ENCODE data around the gene C2orf76. TPM values are rescaled to one million over a fixed set of nuclear protein-coding genes. Genes with fewer than 3 reads are reported as not detected.
"Not testable (repeated sequence)": the region's sequence is repeated elsewhere in the genome, so short reads cannot be mapped to it uniquely, and the experiment has no call there.

The C2orf76 gene
- total RNA-seq, 3 donors from 2014 or later (not counting 1 experiment from before 2014, with no cell fraction given): 14.1 to 21.9 (median 20.5) TPM

DNA sequence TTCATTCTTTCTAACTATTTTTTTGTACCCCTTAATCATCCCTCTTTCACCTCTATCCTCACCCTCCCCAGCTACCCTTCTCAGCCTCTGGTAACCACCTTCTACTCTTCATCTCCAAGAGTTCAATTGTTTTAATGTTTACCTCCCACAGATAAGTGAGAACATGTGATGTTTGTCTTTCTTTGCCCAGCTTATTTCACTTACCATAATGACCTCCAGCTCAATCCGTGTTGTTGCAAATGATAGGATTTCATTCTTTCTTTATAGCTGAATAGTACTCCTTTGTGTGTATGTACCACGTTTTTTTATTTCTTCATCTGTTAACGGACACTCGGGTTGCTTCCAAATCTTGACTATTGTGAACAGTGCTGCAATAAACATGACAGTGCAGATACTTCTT lies 42.9 kb upstream of the C2orf76 start:
- H3K27me3 Mint-ChIP-seq (ENCODE audit: low read depth in 2 of 2): peaks cover 9 to 38% of the 10 kb centered on the region in 2 donors
- H3K36me3 Mint-ChIP-seq: no peaks in the 10 kb centered on the region
- Histone ChIP-seq H3K27ac (ENCODE audit: low read length) (no peak overlapping the region), H3K9me3 (ENCODE audit: control insufficient read depth, insufficient read depth, low read length) (no peaks in the 10 kb centered on the region), H3K27me3 (ENCODE audit: control insufficient read depth, insufficient read depth, low read length) (no peaks in the 10 kb centered on the region), H3K4me3 (ENCODE audit: low read length) (no peak overlapping the region), H3K36me3 (ENCODE audit: control insufficient read depth, insufficient read depth, low read length) (no peaks in the 10 kb centered on the region), H3K4me1 (ENCODE audit: control insufficient read depth, insufficient read depth, low read length) (no peaks in the 10 kb centered on the region)
- no peak for DNase-seq
- no peak overlapping the region for H3K4me3 Mint-ChIP-seq
- WGBS (ENCODE audit: insufficient coverage): 97% methylated on average over 3 of the region's 4 CpGs
- H3K27ac Mint-ChIP-seq: no peak overlapping the region
- H3K9me3 Mint-ChIP-seq: no peaks in the 10 kb centered on the region
- ATAC-seq: no peak
- intact Hi-C loops (cut with micrococcal nuclease): no loop called here
- H3K4me1 Mint-ChIP-seq: no peaks in the 10 kb centered on the region
- no peak for TF ChIP-seq CTCF (IDR thresholded peaks at IDR 0.05)

DNA sequence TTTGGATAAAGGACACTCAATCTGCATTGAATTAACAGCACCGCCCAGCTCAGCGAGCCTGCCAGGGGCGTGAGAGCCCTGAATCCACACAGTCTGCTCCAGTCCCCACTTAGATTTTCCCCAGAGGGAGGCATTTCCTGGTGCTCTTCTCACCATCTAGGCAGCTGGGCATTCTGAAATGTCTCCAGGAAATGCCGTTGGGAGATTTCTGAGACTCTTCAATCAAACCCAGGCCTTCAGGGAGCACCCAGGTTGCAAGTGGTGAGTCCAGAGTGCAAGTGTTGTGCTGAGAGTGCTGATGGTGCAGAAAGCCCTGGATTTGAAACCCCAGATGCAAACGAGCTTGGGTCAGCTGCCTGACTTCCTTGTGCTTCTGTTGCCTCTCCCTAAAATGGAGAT lies 41.6 kb upstream of the C2orf76 start:
- H3K9me3 ChIP-seq (ENCODE audit: control insufficient read depth, insufficient read depth, low read length): no peaks in the 10 kb centered on the region
- TF ChIP-seq CTCF (IDR thresholded peaks at IDR 0.05): no peak
- no peaks in the 10 kb centered on the region for H3K4me1 ChIP-seq (ENCODE audit: control insufficient read depth, insufficient read depth, low read length)
- no peak overlapping the region for H3K27ac ChIP-seq (ENCODE audit: low read length)
- Mint-ChIP-seq H3K4me3 (no peak overlapping the region), H3K36me3 (no peaks in the 10 kb centered on the region), H3K9me3 (no peaks in the 10 kb centered on the region), H3K4me1 (no peaks in the 10 kb centered on the region), H3K27ac (no peak overlapping the region), H3K27me3 (ENCODE audit: low read depth in 2 of 2) (peaks cover 5 to 27% of the 10 kb centered on the region in 2 donors)
- intact Hi-C loops (cut with micrococcal nuclease): no loop called here
- 74% methylated on average over 5 of the region's 5 CpGs for WGBS (ENCODE audit: insufficient coverage)
- no peak overlapping the region for H3K4me3 ChIP-seq (ENCODE audit: low read length)
- DNase-seq (no peak), ATAC-seq (no peak)
- H3K36me3 ChIP-seq (ENCODE audit: control insufficient read depth, insufficient read depth, low read length): no peaks in the 10 kb centered on the region
- H3K27me3 ChIP-seq (ENCODE audit: control insufficient read depth, insufficient read depth, low read length): no peaks in the 10 kb centered on the region

DNA sequence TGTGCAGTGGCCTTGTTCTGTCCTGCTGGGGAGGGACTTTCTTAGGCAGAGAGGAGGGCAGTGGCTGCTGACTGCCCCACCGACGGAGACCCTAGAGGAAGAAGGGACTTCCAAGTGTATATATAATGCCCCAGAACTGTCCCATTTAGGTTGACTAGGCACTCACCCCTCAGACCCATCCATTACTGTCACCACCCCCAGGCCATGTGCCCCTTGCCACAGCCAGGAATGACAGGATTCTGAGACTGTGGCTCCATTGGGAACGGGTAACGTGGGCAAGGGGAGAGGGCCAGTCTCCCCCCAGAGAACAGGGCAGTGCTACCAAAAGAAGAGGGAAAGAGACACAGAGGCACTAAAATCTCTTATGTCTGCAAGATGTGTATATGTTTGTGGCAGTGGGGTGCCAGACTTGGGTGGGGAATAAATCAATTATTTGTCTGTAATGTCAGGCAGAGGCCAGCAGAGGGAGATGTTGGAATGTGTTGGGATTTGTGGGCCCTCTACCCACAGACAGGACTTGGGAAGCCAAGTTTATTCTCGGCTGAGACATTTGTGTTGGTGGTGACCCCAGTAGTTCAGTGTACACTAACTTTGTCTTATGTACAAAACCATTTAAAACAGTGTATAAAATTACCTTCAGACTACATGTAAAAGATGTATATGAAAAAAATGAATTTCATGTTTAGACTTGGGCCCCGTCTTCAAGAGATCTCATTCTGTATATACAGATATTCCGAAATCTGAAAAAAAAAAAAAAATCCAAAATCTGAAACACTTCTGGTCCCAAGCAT lies 41.0 kb upstream of the C2orf76 start:
- Mint-ChIP-seq H3K4me1 (no peaks in the 10 kb centered on the region), H3K27ac (no peak overlapping the region), H3K36me3 (no peaks in the 10 kb centered on the region), H3K27me3 (ENCODE audit: low read depth in 2 of 2) (peaks cover 5 to 24% of the 10 kb centered on the region in 2 donors), H3K4me3 (no peak overlapping the region), H3K9me3 (no peaks in the 10 kb centered on the region)
- TF ChIP-seq CTCF (IDR thresholded peaks at IDR 0.05): peak; percentile 42
- Histone ChIP-seq H3K27ac (ENCODE audit: low read length) (no peak overlapping the region), H3K27me3 (ENCODE audit: control insufficient read depth, insufficient read depth, low read length) (no peaks in the 10 kb centered on the region), H3K9me3 (ENCODE audit: control insufficient read depth, insufficient read depth, low read length) (no peaks in the 10 kb centered on the region), H3K4me3 (ENCODE audit: low read length) (no peak overlapping the region), H3K4me1 (ENCODE audit: control insufficient read depth, insufficient read depth, low read length) (no peaks in the 10 kb centered on the region), H3K36me3 (ENCODE audit: control insufficient read depth, insufficient read depth, low read length) (no peaks in the 10 kb centered on the region)
- ATAC-seq (peak in 2 of 3 donors; percentile 29 to 54), DNase-seq (peak in 1 of 2 donors; percentile 57)
- intact Hi-C loops (cut with micrococcal nuclease): no loop called here
- WGBS (ENCODE audit: insufficient coverage): 91% methylated on average over 6 of the region's 7 CpGs

GRCh38 chr2:119405151-119405550 lies 38.5 kb upstream of the C2orf76 start:
- Mint-ChIP-seq H3K36me3 (no peaks in the 10 kb centered on the region), H3K4me3 (no peak overlapping the region), H3K4me1 (no peaks in the 10 kb centered on the region), H3K27ac (no peak overlapping the region), H3K27me3 (ENCODE audit: low read depth in 2 of 2) (peaks cover 5 to 8% of the 10 kb centered on the region in 2 donors), H3K9me3 (no peaks in the 10 kb centered on the region)
- intact Hi-C loops (cut with micrococcal nuclease): no loop called here
- Histone ChIP-seq H3K36me3 (ENCODE audit: control insufficient read depth, insufficient read depth, low read length) (no peaks in the 10 kb centered on the region), H3K4me3 (ENCODE audit: low read length) (no peak overlapping the region), H3K27ac (ENCODE audit: low read length) (no peak overlapping the region), H3K4me1 (ENCODE audit: control insufficient read depth, insufficient read depth, low read length) (no peaks in the 10 kb centered on the region), H3K27me3 (ENCODE audit: control insufficient read depth, insufficient read depth, low read length) (no peaks in the 10 kb centered on the region), H3K9me3 (ENCODE audit: control insufficient read depth, insufficient read depth, low read length) (no peaks in the 10 kb centered on the region)
- ATAC-seq: no peak
- no peak for TF ChIP-seq CTCF (IDR thresholded peaks at IDR 0.05)
- 90% methylated on average over 2 of the region's 2 CpGs for WGBS (ENCODE audit: insufficient coverage)
- DNase-seq: no peak

- ATAC-seq; H3K36me3 ChIP-seq (ENCODE audit: control insufficient read depth, insufficient read depth, low read length); H3K36me3 Mint-ChIP-seq; H3K27ac Mint-ChIP-seq; H3K27me3 ChIP-seq (ENCODE audit: control insufficient read depth, insufficient read depth, low read length); H3K4me3 ChIP-seq (ENCODE audit: low read length); H3K4me1 ChIP-seq (ENCODE audit: control insufficient read depth, insufficient read depth, low read length); DNase-seq; H3K4me1 Mint-ChIP-seq; H3K4me3 Mint-ChIP-seq; H3K27me3 Mint-ChIP-seq (ENCODE audit: low read depth in 2 of 2); intact Hi-C loops (cut with micrococcal nuclease); H3K9me3 Mint-ChIP-seq; H3K9me3 ChIP-seq (ENCODE audit: control insufficient read depth, insufficient read depth, low read length); H3K27ac ChIP-seq (ENCODE audit: low read length): not testable (repeated sequence)
- WGBS (ENCODE audit: insufficient coverage): 79% methylated on average over 12 of the region's 12 CpGs
Measured at GRCh38 chr2:119403618-119404017, 37.0 kb upstream of the C2orf76 start.
